HepG2 (cell line): ENCODE measurements around the gene TAF8. TPM values are rescaled to one million over a fixed set of nuclear protein-coding genes. Genes with fewer than 3 reads are reported as not detected.

Experiments used
- ARHGAP35 ChIP-seq: sonication (generic); formaldehyde crosslinking; IDR thresholded peaks from 2 replicates; pipeline ENCODE4 v1.9.0; 2022; ENCODE audit warnings: mild to moderate bottlenecking, inconsistent platforms, moderate library complexity, missing genetic modification reagents, borderline replicate concordance
- DNMT3B ChIP-seq: conservative IDR thresholded peaks from 2 replicates; pipeline ENCODE4 v1.6.1; 2016; ENCODE audit warnings: missing biosample characterization, control low read depth
- FOXK1 ChIP-seq: sonication (generic); formaldehyde crosslinking; IDR thresholded peaks from 2 replicates; pipeline ENCODE4 v1.4.0; 2020; ENCODE audit warnings: low read depth, missing genetic modification reagents, borderline replicate concordance
- GABPB1 ChIP-seq: IDR thresholded peaks from 2 replicates; pipeline ENCODE4 v1.6.1; 2016; ENCODE audit warnings: mild to moderate bottlenecking, missing genetic modification reagents, moderate library complexity, missing compliant biosample characterization
- GATAD2A ChIP-seq: IDR thresholded peaks from 2 replicates; pipeline ENCODE4 v1.6.1; 2016
- KLF11 ChIP-seq: IDR thresholded peaks from 2 replicates; pipeline ENCODE4 v1.6.1; 2016; ENCODE audit warnings: missing compliant biosample characterization
- MBNL3 ChIP-seq: fragments of 250-450 bp; sonication (Bioruptor Pico); conservative IDR thresholded peaks from 2 replicates; pipeline ENCODE4 v1.8.0; 2022; ENCODE audit warnings: mild to moderate bottlenecking, inconsistent platforms
- MYNN ChIP-seq: sonication (generic); formaldehyde crosslinking; IDR thresholded peaks from 2 replicates; pipeline ENCODE4 v1.4.0; 2020; ENCODE audit warnings: mild to moderate bottlenecking, low read depth, missing genetic modification reagents
- SIX1 ChIP-seq: sonication (generic); formaldehyde crosslinking; IDR thresholded peaks from 2 replicates; pipeline ENCODE4 v1.4.0; 2020; ENCODE audit warnings: missing genetic modification reagents, borderline replicate concordance
- SP4 ChIP-seq: sonication (generic); formaldehyde crosslinking; IDR thresholded peaks from 2 replicates; pipeline ENCODE4 v1.8.1; 2023; ENCODE audit warnings: mild to moderate bottlenecking, missing genetic modification reagents
- STAG1 ChIP-seq: sonication (generic); formaldehyde crosslinking; IDR thresholded peaks from 2 replicates; pipeline ENCODE4 v1.4.0; 2020; ENCODE audit warnings: missing genetic modification reagents
- THYN1 ChIP-seq: sonication (generic); formaldehyde crosslinking; IDR thresholded peaks from 2 replicates; pipeline ENCODE4 v1.8.1; 2023; ENCODE audit warnings: low read depth, mild to moderate bottlenecking, moderate library complexity, missing genetic modification reagents, borderline replicate concordance
- ZBTB7B ChIP-seq: sonication (generic); formaldehyde crosslinking; IDR thresholded peaks from 2 replicates; pipeline ENCODE4 v1.4.0; 2020; ENCODE audit warnings: missing genetic modification reagents
- ZFP36L1 ChIP-seq: sonication (generic); formaldehyde crosslinking; IDR thresholded peaks from 2 replicates; pipeline ENCODE4 v1.8.0; 2022; ENCODE audit warnings: mild to moderate bottlenecking, missing genetic modification reagents, moderate library complexity
- ZFY ChIP-seq: sonication (generic); formaldehyde crosslinking; IDR thresholded peaks from 2 replicates; pipeline ENCODE4 v1.4.0; 2020; ENCODE audit warnings: missing genetic modification reagents
- ZNF644 ChIP-seq: IDR thresholded peaks from 2 replicates; pipeline ENCODE4 v1.6.1; 2016; ENCODE audit warnings: low read depth
- ZNF7 ChIP-seq: IDR thresholded peaks from 2 replicates; pipeline ENCODE4 v1.6.1; 2016; ENCODE audit warnings: missing biosample characterization, missing genetic modification reagents
- polyA plus RNA-seq, 8 experiments: library from polyadenylated mRNA; depleted of rRNA in 3 of 8; stranded (reverse) in 7 of 8; unstranded in 1 of 8; fragments of >200 nt; fragmentation: Illumina TruSeq in 4 of 8; extraction: Trizol in 4 of 8; gene quantifications; 2 replicates each; pipeline versions ENCODE4 v1.2.1 to v1.2.3, GENCODE V29; 2011 to 2016; ENCODE audit warnings: low read depth in 4 of 8, missing spikeins in 1 of 8, mixed read lengths in 1 of 8; ENCODE audit not compliant: insufficient read depth in 1 of 8
- total RNA-seq, 5 experiments: library from RNA; depleted of rRNA; stranded (reverse); fragments of >200 nt; fragmentation: Illumina TruSeq; extraction: Trizol; gene quantifications; 2 replicates each; pipeline ENCODE4 v1.2.3, GENCODE V29; 2016; ENCODE audit warnings: low read depth in 1 of 5
- TF ChIP-seq, protein P1 (sequence below): sonication (generic); formaldehyde crosslinking; IDR thresholded peaks from 2 replicates; pipeline ENCODE4 v1.5.1; 2020; ENCODE audit warnings: mild to moderate bottlenecking, missing genetic modification reagents
- TF ChIP-seq, protein P2 (sequence below): sonication (generic); formaldehyde crosslinking; IDR thresholded peaks from 2 replicates; pipeline ENCODE4 v1.4.0; 2020; ENCODE audit warnings: missing genetic modification reagents
- TF ChIP-seq, protein P3 (sequence below): sonication (generic); formaldehyde crosslinking; IDR thresholded peaks from 2 replicates; pipeline ENCODE4 v1.4.0; 2020; ENCODE audit warnings: missing genetic modification reagents
- TF ChIP-seq, protein P4 (sequence below): sonication (generic); formaldehyde crosslinking; IDR thresholded peaks from 2 replicates; pipeline ENCODE4 v1.4.0; 2020; ENCODE audit warnings: mild to moderate bottlenecking, missing genetic modification reagents

TAF8 gene
- total and polyA plus RNA-seq, 2 of the 13 experiments (the other 11 are each of a cell fraction or from before 2014, with no cell fraction given), result 25.2 to 25.8 TPM

DNA sequence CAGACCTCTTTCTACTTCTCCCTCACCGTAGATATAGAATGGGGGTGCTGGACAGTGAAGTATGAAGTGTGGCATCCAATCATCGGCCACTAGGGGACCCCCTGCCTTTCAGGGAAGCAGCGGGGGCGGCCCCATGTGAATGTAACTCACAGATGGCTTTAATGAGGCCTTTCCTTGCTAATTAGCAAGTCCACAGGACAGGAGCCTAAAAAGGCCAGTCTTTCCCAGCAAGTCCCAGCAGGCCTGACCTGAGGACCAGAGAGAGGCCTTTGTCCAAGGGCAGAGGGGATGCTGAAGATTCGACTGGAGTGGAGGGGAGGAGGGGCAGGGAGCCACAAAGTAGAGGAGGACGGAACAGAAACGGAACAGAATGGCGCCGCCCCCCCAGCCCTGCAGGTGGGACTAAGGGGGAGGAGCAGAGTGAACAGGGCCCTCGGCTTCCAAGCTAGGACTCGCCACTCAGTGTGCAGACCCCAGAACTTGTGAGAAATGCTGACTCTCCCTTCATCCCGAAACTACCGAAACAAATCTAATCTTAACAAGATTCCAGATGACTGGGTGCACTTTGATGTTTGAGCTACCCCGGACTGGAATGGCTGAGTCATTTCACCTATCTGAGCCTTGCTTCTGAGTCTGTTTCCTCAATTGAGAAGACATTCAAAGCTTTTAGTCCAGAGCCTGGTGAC is 86.3 kb downstream of the TAF8 start (continued):
- TF ChIP-seq, protein P1, sequence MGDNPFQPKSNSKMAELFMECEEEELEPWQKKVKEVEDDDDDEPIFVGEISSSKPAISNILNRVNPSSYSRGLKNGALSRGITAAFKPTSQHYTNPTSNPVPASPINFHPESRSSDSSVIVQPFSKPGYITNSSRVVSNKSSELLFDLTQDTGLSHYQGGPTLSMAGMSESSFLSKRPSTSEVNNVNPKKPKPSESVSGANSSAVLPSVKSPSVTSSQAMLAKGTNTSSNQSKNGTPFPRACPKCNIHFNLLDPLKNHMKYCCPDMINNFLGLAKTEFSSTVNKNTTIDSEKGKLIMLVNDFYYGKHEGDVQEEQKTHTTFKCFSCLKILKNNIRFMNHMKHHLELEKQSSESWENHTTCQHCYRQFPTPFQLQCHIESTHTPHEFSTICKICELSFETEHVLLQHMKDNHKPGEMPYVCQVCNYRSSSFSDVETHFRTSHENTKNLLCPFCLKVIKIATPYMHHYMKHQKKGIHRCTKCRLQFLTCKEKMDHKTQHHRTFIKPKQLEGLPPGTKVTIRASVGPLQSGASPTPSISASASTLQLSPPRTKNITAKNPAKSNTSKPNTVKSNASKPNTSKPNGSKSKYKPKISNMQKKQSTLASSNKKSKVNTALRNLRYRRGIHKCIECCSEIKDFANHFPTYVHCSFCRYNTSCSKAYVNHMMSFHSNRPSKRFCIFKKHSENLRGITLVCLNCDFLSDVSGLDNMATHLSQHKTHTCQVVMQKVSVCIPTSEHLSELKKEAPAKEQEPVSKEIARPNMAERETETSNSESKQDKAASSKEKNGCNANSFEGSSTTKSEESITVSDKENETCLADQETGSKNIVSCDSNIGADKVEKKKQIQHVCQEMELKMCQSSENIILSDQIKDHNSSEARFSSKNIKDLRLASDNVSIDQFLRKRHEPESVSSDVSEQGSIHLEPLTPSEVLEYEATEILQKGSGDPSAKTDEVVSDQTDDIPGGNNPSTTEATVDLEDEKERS (CRISPR knock-in tag), result 0 out of 2 replicates have a peak, but pooled peaks have one; percentile 15
- TF ChIP-seq, protein P2, sequence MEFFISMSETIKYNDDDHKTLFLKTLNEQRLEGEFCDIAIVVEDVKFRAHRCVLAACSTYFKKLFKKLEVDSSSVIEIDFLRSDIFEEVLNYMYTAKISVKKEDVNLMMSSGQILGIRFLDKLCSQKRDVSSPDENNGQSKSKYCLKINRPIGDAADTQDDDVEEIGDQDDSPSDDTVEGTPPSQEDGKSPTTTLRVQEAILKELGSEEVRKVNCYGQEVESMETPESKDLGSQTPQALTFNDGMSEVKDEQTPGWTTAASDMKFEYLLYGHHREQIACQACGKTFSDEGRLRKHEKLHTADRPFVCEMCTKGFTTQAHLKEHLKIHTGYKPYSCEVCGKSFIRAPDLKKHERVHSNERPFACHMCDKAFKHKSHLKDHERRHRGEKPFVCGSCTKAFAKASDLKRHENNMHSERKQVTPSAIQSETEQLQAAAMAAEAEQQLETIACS (CRISPR knock-in tag), result no peak
- TF ChIP-seq STAG1, result peak; percentile 45
- peak; percentile 58; the same call in 1 of the 2 replicates for TF ChIP-seq ZFY (CRISPR knock-in tag)
- TF ChIP-seq ZNF7 (CRISPR knock-in tag), result no peak
- TF ChIP-seq, protein P3, sequence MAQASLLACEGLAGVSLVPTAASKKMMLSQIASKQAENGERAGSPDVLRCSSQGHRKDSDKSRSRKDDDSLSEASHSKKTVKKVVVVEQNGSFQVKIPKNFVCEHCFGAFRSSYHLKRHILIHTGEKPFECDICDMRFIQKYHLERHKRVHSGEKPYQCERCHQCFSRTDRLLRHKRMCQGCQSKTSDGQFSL (CRISPR knock-in tag), result peak; percentile 77
- TF ChIP-seq ZNF644, result no peak
- no peak; the same call in none of the 2 replicates for TF ChIP-seq ZBTB7B
- TF ChIP-seq SIX1 (CRISPR knock-in tag), result no peak
- no peak for TF ChIP-seq MYNN (CRISPR knock-in tag)
- TF ChIP-seq GATAD2A (CRISPR knock-in tag), result peak; percentile 57
- peak; percentile 86; the same call in 1 of the 2 replicates for TF ChIP-seq THYN1 (CRISPR knock-in tag)
- 0 out of 2 replicates have a peak, but pooled peaks have one; percentile 41 for TF ChIP-seq ARHGAP35 (CRISPR knock-in tag)
- TF ChIP-seq SP4, result no peak
- no peak for TF ChIP-seq DNMT3B
- TF ChIP-seq KLF11 (CRISPR knock-in tag), result no peak
- no peak for TF ChIP-seq MBNL3 (CRISPR knock-in tag)
- TF ChIP-seq FOXK1 (CRISPR knock-in tag), result 0 out of 2 replicates have a peak, but pooled peaks have one; percentile 5
- TF ChIP-seq, protein P4, sequence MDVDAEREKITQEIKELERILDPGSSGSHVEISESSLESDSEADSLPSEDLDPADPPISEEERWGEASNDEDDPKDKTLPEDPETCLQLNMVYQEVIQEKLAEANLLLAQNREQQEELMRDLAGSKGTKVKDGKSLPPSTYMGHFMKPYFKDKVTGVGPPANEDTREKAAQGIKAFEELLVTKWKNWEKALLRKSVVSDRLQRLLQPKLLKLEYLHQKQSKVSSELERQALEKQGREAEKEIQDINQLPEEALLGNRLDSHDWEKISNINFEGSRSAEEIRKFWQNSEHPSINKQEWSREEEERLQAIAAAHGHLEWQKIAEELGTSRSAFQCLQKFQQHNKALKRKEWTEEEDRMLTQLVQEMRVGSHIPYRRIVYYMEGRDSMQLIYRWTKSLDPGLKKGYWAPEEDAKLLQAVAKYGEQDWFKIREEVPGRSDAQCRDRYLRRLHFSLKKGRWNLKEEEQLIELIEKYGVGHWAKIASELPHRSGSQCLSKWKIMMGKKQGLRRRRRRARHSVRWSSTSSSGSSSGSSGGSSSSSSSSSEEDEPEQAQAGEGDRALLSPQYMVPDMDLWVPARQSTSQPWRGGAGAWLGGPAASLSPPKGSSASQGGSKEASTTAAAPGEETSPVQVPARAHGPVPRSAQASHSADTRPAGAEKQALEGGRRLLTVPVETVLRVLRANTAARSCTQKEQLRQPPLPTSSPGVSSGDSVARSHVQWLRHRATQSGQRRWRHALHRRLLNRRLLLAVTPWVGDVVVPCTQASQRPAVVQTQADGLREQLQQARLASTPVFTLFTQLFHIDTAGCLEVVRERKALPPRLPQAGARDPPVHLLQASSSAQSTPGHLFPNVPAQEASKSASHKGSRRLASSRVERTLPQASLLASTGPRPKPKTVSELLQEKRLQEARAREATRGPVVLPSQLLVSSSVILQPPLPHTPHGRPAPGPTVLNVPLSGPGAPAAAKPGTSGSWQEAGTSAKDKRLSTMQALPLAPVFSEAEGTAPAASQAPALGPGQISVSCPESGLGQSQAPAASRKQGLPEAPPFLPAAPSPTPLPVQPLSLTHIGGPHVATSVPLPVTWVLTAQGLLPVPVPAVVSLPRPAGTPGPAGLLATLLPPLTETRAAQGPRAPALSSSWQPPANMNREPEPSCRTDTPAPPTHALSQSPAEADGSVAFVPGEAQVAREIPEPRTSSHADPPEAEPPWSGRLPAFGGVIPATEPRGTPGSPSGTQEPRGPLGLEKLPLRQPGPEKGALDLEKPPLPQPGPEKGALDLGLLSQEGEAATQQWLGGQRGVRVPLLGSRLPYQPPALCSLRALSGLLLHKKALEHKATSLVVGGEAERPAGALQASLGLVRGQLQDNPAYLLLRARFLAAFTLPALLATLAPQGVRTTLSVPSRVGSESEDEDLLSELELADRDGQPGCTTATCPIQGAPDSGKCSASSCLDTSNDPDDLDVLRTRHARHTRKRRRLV (CRISPR knock-in tag), result no peak
- TF ChIP-seq ZFP36L1 (CRISPR knock-in tag), result no peak
- 0 out of 2 replicates have a peak, but pooled peaks have one; percentile 32 for TF ChIP-seq GABPB1 (CRISPR knock-in tag)
